ENCODE data around the gene CLN3.
"Not testable (repeated sequence)": the region's sequence is repeated elsewhere in the genome, so short reads cannot be mapped to it uniquely, and the experiment has no call there.

CLN3 gene

DNA sequence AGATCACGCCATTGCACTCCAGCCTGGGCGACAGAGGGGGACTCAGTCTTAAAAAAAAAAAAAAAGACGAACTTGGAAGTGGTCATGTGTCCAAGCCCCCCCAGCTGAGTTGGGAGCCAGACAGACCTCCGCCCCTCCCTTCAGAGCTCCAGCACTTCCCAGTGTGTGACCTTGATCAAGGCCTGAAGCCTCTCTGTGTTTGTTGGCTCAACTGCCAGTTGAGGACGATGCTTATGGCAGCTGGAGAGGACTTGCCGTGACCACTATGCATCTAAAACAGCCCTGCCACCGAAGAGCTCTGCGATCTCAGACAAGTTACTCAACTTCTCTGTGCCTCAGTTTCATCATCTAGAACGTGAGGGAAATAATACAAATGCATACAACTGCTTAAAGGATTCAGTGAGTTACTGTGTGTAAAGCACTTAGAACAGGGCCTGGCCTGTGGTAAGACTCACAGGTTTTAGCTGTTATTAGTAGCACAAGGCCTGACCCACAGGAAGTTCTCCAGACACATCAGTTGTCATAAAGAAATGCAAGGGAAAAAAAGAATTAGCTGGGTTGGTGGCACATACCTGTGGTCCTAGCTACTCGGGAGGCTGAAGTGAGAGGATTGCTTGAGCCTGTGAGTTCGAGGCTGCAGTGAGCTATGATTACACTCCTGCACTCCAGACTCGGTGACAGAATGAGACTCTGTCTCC, 21.8 kb upstream of the CLN3 start:
- DNase-seq (ENCODE audit: low read depth): no peak

DNA sequence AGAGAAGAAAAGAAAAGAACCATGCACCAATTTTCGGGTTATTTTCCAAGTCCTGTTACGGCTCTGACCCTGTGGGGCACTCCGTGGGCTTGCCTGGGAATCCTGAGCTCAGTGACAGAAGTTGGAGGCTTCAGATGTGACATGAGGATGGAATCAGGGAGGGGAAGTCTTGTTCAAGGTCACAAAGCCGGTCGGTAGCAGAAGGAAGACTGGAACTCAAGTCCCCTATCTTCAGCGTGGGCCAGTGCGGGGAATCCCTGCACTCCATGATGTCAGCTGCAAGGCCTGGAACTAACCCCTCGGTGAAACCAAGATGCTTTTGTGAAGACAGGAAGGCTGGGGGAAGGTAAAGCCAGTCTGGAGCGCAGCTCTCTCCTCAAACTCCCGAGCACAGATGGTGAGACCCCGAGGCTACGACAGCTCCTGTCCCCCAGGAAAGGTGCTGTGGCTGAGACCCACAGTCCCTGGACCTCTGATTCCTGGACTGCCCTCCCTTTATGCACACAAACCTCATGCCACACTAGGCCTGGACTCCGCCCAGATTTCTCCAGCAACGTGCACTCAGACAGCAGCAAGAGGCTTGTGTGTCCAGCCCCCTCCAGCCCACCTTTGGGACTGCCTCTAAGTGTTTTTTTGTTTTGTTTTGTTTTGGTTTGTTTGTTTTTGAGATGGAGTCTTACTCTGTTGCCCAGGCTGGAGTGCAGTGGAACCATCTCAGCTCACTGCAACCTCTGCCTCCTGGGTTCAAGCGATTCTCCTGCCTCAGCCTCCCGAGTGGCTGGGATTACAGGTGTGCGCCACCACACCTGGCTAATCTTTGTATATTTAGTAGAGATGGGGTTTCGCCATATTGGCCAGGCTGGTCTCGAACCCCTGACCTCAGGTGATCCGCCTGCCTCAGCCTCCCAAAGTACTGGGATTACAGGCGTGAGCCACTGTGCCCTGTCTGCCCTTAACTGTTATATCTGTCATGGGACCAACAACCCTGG, 20.2 kb upstream of the CLN3 start:
- DNase-seq (ENCODE audit: low read depth): no peak

- no peak for DNase-seq (ENCODE audit: low read depth)
Measured at GRCh38 chr16:28511031-28511430, 19.2 kb upstream of the CLN3 start.

DNA sequence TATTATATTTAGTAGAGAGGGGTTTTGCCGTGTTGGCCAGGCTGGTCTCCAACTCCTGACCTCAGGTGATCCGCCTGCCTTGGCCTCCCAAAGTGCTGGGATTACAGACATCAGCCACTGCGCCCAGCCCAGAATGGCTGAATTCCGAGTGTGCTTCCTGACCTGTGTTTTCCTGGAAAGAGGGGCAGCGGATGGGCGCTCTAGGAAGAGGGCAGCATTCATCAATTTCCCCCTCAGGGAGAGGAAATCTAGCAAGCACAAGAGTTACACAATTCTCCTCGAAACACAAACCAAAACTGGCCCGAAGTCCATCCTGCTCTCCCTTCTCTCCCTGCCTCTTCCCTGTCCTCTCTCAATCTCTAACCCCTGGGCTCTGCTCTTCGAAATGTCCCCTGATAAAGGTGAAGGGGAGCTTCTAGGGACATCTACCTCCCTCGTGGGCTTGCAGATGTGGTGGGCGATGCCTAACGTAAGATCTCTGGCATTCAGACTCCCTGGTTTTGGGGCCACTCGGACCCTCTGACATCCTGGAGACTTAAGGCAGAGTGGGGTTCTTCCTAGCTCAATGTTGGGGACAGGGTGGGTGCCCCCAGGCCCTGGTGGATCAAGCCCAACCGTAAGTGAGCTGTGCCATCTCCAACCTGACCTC, 13.7 kb upstream of the CLN3 start:
- no peak for DNase-seq (ENCODE audit: low read depth)

GRCh38 chr16:28504707-28505404, 13.0 kb upstream of the CLN3 start:
- DNase-seq (ENCODE audit: low read depth): no peak

DNA sequence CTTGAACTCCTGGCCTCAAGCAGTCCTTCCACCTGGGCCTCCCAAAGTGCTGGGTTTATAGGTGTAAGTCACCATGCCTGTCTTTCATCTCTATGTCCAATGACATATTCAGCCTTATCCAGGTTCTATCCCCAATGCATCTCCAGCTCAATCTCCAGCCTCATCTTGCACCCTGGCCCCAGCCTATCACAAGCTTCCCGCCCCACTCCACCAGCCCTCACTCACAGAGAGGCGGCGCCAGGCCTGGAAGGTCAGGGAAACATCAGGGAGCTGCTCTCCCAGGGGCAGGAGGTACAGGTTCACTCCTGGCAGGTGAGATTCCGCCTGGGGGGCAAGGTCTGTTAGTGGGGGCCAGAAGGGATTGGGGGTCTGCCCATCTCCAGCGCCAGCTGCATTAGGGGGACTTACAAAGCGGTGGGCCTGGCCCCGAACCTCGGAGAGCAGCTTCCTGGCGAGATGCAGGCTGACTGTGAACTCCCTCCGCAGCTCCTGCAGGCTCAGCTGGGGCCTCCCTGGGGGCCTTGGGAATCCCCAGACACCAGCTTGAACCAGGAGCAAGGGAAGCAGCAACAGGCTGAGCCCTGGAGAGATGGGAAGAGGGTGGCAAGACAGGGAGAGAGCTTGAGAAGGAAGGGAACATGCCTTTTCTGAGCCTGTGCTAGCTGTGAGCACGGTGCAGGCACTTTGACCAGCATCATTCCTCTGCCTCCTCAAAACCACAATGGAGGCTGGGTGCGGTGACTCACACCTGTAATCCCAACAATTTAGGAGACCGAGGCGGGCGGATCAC, 11.8 kb upstream of the CLN3 start:
- no peak for DNase-seq (ENCODE audit: low read depth)

DNA sequence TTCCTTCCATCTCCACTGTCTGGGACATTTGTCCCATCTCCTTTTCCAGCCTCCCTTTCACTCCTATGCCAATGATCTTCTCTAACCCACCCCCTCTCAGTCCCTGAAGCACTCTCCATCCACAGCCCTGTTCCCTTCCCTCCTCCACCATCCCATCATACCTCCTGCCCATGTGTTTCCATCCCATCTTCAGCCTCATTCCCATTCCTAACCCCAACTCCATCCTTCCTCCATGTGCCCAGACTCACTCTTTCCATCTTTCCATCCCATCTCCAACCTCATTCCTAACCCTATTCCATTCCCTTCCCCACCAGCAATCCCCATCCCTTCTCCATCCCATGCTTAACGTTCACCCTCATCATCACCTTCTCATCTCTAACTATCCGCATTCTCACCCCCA, 10.4 kb upstream of the CLN3 start:
- no peak for DNase-seq (ENCODE audit: low read depth)

DNA sequence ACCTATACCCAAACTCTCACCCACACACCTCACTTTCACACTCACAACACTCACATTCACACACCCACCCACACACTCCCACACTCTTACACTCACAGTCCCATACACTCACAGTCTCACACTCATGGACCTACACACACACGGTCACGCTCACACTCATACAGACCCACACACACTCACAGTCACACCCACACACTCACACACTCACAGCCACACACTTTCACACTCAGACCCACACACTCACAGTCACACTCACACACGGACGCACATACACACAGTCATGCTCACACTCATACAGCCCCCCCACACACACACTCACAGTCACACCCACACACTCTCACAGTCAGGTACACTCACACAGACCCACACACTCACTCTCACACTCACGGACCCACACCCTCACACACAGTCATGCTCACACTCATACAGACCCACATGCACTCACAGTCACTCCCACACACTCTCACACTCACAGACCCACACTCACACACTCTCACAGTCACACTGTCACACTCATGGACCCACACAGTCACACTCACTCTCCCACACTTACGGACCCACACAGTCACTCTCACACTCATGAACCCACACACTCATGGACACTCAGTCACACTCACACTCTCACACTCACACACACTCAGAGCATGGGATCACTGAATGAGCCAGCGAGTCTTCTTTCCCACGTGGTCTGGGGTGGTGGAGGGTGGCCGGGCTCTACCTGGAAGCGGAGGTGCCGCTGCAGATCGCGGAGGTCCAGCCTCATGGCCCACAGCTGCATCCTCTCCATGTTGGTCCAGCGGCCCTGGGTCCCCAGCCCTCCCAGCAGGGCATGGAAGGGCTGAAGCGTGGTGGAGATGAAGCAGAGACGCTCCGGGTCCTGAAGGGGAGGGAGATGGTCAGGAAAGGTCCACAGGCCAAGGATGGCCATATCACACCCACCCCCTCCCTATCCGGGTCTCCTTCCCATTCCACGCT, 9.7 kb upstream of the CLN3 start:
- no peak for DNase-seq (ENCODE audit: low read depth)

- DNase-seq (ENCODE audit: low read depth): not testable (repeated sequence)
Measured at GRCh38 chr16:28500476-28501180, 8.8 kb upstream of the CLN3 start.

DNA sequence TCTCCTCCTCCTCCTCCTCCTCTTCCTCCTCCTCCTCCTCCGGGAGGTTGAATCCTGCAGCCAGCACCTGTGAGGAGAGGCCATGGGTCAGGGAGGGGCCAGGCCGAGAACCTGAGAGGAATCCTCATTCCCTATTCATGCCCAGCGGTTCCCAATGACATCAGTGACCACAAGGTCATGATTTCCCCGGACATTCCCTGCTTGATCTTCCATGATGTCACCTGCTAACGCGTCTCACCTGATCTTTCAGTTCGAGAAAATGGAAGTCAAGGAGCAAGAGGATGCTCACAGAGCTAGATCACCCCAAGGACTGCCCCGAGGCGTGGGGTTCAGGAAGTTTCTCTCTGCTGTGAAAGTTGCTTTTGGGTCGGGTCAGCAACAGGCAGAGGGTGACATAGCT, 8.0 kb upstream of the CLN3 start:
- no peak for DNase-seq (ENCODE audit: low read depth)

- DNase-seq (ENCODE audit: low read depth): no peak
Measured at GRCh38 chr16:28498666-28499381, 7.0 kb upstream of the CLN3 start.

DNA sequence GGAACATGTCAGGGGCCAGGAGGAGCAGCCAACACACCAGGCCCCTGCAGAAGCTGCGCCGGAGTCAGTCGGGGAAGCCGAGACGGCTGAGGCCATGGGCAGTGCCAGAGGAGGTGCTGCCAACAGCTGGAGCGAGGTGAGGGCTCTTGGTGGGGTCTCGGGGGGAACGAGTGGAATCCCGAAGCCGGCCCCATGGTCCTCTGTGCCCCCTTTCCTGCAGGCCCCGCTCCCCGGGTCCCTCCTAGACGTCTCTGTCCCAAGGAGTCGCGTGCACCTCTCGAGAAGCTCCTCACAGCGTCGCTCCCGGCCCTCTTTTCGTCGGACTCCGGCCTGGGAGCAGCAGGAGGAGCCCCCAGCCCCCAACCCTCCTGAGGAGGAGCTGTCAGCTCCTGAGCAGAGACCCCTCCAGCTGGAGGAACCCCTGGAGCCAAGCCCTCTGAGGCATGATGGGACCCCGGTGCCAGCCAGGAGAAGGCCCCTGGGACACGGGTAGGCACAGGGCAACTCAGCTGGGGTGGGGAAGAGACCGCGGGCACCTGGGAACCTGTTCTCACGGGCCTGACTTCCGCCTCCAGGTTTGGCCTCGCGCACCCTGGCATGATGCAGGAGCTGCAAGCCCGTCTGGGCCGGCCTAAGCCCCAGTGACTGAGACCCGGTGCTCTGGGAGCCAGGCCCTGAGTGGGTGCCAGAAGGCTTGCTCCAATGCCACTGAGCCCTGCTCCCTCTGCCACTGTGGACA, 6.2 kb upstream of the CLN3 start:
- no peak for DNase-seq (ENCODE audit: low read depth)

- no peak for DNase-seq (ENCODE audit: low read depth)
Measured at GRCh38 chr16:28497386-28497785, 5.5 kb upstream of the CLN3 start.

- DNase-seq (ENCODE audit: low read depth): no peak
Measured at GRCh38 chr16:28496844-28497243, 5.0 kb upstream of the CLN3 start.

- DNase-seq (ENCODE audit: low read depth): no peak
Measured at GRCh38 chr16:28495795-28496749, 4.2 kb upstream of the CLN3 start.

- DNase-seq (ENCODE audit: low read depth): no peak
Measured at GRCh38 chr16:28495098-28495793, 3.4 kb upstream of the CLN3 start.
